Stimulated activated CD8-positive, alpha-beta memory T cell treated with anti-CD3 and anti-CD28 coated beads, Interleukin-7, amount 100 ng/mL, for 48 hours (primary cell): Measurements from ENCODE around the gene LLGL2.

Experiments used
- DNase-seq, 2 donors: peaks; one replicate each; pipeline ENCODE4 v3.0.0-alpha.2; 2020; ENCODE audit warnings: low read depth in 1 of 2; ENCODE audit errors: extremely low read depth in 1 of 2

LLGL2 gene

DNA sequence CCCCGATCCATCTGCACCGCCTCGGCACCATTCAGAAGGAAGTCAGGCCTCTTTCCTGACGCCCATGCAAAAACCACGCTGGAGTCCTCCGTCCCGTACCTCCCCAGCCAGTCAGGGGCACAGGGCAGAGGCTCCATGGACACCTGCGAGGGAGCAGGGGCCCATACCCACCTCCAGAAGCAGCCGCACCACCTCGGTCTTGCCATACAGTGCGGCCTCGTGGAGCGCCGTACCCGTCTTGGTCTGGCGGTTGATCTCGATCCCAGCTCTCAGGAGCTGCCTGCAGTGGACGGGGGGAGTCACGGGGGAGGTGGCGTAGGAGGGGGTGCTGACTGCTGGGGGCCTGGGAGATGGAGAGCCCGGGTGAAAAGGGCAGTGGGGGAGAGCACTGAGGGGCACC, 19.4 kb upstream of the LLGL2 start:
- DNase-seq: no peak

DNA sequence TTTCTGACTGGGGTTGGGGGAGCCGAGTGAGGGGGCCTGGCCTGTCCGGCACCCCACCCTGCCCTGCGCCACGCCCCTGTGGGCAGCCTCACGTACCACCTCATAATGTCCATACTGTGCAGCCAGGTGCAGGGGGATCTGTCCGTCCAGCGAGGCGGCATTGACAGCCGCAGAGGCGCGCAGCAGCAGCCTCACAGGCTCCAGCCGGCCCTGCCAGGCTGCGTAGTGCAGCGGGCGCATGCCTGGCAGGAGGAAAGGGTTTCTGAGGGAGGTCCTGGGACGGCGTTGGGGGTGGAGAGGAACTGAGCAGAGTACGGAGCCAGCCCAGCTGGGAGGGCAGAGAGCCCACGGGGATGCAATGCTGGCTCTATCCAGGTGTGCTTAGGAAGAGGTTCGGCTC, 18.6 kb upstream of the LLGL2 start:
- no peak for DNase-seq

DNA sequence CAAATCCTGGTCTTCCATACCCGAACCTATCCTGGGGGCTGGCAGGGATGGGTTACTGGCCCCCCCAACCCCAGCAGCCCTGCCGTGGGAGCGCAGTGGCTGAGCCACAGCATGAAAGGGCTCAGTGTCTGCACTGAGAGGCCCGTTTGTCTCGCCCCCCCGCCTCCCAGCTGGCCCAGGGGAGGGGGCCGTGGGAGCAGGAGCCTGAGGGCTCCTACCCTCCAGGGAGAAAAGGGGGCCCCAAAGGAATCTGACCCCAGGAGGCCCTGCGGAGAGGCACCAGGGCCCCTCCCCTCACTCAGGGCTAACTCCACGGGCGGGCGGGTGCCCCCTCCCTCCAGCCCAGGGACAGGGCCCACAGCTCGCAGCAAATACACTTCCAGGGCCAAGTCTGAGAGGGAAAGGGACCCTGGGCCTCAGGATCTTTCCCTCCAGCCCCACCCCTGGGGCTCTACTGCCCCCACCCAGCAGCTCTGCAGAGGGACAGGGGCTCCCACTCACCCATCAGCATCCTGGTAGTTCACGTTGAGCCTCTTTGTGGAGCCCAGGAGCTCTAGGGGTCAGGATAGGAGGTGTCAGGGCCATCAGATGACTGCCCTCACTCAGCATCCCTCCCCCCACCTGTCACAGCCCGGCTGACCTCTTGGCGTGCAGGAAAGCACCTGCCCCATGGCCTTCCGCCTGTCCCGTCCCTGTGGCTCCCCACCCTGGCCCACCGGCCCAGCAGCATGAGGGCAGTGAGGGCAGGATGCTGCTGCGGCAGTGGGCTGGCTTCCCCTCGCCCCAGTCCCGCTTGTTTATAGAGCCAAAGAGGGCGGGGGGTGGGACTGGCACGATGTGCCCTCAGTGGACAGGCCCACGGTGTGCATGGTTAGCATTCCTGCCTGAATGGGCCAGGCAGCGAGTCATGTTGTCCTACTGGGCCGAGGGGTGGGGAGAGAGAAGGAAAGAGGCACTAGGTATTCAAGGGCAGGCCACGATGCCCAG, 17.5 kb upstream of the LLGL2 start:
- DNase-seq: no peak

DNA sequence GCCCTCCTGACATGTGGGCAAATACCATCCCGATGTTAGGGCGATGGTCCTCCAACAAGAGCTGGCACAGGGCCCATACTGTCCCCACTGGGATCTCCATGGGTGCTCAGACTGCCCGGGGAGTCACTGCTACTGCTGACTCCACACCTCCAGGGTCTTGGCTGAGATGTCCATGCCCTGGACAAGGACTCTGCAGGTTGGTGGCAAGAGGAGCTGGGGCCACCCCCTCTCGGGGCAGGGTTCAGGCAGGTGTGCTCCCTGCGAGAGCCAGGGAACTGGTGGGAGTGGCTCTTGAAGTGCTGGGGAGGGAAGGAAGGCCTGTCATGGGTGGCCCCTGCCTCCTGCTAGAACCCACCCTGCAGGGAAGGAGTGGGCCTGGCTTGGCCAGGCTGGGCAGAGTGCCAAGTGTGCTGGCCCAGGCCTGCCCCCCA, 16.6 kb upstream of the LLGL2 start:
- no peak for DNase-seq

DNA sequence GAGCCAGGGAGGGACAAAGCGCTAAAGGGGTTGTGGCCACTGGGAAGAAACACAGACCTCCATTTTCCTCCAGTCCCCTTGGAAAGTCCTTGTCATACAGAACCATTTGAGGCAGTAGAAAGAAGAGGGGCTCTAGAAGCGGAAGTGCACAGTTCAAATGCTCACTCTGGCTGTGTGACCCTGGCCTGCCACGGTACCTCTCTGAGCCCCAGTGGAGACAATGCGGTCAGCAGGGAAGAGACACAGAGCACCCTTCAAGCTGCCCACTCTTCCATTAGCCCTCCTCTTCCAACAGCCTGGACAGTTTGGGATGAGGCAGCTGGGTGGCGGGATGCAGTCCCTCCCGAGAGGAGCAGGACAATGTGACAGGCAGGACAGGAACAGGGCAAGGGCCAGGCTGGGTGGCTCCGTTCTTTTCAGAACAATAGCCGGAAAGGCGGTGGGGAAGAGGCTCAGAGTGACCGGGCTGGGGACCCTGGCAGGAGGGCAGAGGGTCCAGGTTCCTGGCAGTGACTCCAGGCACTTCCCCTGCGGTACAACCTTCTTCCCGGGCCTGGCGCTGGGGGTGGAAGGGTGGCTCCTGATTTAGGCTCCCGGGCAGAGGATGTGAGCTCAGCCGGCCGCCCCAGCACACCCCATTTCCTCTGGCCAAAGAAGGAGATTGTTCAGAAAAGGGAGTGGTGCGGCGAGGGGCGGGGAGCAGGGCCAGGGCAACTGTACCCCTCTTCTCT, 15.8 kb upstream of the LLGL2 start:
- DNase-seq: no peak

DNA sequence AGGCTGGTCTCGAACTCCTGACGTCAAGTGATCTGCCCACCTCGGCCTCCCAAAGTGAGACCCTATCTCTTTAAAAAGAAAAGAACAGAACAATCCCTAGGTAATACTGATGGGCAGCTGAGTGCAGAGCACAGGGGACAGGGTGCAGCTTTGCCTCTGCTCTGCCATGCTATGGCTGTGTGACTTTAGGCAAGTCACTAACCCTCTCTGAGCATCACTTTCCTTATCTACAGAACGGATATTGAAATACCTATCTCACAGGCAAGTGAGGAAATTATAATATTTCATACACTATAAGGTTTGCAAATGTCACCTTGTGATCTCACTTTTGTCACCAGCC, 14.3 kb upstream of the LLGL2 start:
- DNase-seq: no peak

DNA sequence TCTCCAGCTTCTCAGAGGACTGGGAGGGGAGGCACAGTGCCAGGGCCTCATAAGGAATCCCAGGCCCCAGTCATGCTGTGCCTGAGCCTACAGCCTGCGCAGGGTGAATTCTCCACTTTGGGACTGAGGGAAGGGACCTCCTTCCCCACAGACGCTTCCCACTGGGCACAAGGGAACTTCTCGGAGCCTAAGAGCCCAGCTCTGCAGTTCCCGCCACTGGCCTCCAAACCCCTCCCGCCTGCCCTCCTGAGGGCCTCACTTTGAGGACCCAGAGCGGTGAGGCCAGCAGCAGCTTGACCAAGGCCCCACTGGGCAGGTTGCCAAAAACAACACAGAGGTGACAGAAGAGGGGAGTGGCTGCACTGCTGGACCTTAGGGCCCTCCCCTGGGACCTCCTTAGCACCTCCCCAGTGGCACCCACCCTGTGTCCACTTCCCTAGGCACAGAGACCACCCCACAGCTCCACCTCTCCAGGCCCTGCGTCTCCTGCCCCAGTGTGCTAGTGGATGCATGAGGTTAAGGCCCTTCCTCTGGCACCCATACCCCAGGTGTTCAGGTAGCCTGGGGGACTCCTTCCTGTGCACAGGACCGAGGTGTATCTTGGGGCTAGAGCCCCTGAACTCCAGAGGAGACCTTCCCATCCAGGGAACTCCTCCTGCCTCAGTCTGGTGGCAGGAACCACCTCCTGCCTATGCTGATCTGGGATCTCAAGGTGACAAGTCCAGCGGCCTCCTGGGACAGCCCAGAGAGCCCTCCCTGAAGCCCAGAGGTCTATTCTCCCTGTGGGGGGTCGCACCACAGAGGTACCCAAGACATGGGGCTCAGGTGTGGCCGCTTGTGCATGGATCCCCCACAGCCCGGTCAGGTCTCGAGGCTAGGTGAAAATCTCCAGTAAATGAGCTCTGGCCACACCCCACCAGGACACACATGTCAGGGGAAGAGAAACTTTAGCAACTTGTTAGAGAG, 13.6 kb upstream of the LLGL2 start:
- no peak for DNase-seq

DNA sequence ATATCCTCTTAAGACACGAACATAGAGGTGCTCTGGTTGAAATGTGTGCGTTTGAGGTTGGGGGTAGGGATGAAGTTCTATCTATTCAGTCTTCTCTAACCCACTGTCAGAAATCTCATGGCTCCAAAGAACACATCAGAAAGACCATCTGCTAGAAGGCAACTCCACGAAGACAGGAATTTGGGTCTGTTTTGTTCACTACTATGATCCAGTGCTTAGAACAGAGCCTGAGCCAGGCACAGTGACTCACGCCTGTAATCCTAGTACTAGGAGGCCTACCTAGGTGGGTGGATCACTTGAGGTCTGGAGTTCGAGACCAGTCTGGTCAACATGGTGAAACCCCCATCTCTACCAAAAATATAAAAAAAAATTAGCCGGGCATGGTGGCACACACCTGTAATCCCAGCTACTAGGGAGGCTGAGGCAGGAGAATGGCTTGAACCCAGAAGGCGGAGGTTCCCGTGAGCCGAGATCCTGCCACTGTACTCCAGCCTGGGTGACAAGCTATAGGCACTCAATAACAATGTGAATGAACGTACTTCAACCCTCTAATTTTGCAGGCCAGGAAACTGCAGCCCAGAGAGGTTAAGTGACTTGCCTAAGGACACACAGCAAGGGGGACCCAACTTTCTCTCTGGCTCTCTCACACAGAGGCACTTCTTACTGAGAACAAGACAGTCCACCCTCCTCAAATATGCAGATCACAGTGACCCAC, 12.4 kb upstream of the LLGL2 start:
- no peak for DNase-seq

DNA sequence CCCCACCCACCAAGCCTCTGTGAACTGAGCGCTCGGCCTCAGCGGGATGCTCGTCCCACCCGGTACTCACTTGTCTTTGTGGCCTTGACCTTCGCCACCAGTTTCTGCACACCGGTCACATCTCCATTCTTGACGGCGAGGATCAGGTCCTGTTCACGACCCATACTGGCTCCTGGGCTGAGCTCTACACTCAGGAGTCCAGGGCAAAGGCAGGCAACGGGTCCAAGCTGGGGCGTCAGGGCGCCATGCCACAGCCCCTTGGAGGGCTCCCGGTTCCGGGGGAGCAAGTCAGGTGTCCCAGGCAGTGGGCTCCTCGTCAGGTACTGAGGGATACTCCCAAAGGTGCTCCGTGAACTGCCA, 11.9 kb upstream of the LLGL2 start:
- DNase-seq: no peak

DNA sequence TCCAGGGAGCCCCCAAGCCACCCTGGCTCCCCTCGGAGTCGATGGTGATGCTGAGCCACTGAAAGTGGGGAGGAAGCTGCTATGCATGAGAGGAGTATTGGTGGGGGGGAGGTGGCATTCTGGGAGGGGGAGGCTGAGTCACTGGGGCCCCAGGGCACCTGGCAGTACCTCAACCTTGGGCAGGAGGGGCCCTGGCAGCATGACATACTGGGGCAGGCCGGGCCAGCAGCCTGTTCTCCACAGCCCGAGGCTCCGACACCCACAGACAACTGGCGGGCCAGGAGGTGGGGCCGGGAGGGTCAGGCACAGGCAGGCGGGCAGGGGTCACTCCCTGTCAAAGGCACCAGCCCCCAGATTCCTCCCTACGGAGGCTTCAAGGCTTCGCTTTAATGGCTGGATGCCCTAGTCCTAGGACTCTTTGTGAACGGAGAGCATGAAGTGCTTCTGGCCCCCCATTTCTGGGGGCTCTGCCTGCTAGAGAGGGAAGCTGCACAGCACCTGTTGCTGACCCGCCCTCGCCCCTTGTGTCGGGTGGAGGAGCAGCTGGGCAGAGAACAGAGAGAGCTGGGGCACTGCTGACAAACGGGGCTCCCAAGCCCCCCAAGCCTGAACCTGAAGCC, 11.1 kb upstream of the LLGL2 start:
- no peak for DNase-seq

DNA sequence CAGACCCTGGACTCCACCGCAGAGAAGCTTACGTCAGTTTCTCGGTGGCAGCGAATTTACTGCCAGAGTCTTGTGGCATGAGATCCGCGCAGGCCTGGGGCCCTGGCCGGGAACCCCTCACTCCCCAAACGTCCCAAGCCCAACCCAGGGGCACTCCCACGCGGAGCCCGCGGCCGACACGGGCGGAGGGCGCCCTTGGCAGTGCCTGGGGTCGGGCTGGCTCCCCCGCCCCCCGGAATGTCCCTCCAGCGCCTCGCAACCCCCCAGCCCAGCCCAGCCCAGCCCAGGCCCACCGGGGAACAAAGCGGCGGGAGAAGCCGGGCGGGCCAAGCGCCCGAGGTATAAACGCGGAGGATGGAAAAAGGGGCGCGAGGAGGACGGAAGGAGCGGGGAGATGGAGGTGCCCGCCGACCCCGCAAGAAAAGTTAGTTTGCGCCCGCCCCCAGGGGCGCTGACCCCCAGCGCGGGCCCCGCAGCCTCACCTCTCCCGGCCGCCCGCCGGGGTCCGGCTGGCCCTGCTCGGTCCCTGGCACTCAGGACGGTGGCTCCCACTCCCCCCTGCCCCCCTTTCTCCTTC, 10.5 kb upstream of the LLGL2 start:
- no peak for DNase-seq

DNA sequence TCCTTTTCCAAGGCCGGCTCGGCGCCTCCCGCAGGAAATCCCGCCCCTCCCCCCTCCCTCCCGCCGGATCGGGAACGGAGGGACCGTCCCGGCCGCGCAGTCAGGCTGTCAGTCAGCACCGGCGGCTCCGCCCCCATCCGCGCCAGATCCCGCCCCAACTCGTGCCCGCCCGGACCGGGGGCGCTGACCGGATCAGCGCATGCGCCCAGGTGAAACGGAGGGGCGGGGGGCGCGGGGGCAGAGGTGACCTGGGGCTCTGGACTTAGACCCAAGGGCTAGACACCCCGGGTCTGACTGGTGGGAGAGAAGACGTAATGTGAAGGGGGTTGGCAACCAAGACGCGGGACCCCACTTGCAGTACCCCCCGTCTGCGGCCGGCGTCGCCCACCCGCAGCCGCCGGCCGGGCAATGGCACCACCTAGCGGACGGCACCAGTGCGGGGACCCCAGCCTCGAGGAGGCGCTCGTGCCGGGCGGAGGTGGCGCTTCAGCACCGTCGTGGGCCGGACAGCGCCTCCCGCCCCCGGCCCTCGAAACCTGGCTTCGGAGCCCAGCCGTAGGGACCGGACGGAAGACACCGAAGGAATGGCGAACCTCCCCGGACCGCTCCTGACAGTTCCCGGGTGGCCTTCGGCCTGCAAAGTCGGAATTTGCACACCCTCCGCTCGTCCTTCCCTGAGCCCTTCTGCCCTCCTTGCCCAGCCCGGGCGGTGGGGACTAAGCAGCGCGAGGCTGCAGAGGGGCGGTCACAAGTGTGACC, 9.8 kb upstream of the LLGL2 start, which contains the start of gene CASKIN2:
CASKIN2 (minus strand) TSS at position 42 of the 759 bp plus-strand sequence. CDS start 1,733 bp downstream, outside the sequence.
- DNase-seq: peak; percentile 74 to 79

DNA sequence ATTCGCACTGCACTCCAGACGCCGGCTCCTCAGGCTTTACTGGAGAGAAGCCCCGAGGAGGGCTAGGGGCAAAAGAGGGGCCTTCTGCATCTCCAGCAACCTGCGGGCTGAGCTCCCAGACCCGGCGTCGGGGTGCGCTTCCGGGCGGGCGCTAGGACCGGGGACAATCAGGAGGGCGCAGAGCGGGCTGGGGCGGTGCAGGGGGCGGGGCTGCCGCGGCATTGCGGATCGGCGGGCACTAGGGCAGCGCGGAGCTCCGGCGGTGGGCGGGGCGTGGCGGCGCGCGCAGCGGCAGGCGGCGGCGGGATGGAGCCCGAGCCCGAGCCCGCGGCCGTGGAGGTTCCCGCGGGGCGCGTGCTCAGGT, 9.3 kb upstream of the LLGL2 start, which contains the start of gene TSEN54:
TSEN54 (plus strand) TSS at position 274 of the 364 bp plus-strand sequence; CDS start at position 307, 33 bp downstream.
- DNase-seq: peak; percentile 94 to 95

DNA sequence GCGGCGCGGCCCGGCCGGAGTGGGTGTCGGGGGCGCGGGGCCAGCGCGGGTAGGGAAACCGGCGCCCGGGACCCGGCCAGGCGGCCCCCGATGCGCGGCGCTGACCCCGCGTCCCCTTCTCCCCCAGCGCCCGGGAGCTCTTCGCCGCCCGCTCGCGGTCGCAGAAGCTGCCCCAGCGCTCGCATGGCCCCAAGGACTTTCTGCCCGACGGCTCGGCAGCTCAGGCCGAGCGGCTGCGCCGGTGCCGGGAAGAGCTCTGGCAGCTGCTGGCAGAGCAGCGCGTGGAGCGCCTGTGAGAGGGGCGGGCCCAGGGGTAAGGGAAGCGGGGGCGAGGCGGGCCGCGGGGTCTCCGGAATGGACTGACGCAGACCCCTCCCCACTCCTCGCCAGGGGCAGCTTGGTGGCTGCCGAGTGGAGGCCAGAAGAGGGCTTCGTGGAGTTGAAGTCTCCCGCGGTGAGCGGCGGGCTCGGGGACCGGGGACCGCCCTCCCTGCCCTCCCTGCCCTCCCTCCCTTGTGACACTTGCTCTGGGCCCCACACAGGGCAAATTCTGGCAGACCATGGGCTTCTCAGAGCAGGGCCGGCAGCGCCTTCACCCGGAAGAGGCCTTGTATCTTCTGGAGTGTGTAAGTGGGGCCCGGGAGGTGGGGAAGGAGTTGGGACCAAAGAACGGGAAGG, 8.7 kb upstream of the LLGL2 start:
- DNase-seq: no peak

DNA sequence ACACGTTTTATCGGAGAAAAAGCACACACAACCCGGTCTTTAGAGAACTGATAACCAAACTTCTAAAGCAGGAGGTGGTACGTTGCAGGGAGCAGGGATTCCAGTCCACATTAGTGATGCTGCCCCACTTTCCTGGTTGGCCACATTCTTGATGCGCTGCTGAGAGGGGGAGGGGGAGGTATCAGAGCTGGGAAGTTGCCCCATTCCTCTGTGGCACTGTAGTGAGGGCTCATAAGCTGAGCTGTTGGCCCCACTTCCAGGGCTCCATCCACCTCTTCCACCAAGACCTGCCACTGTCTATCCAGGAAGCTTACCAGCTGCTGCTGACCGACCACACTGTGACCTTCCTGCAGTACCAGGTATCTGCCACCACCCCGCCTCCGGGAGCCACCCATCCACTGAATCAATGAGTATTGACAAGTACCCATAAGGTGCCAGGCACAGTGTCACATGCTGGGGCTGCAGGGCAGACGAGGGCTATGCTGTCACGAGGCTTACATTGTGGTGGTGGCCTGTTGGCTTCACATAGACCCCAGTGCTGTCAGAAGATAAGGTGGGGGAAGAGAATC, 8.1 kb upstream of the LLGL2 start:
- DNase-seq: peak in 1 of 2 donors; percentile 32

DNA sequence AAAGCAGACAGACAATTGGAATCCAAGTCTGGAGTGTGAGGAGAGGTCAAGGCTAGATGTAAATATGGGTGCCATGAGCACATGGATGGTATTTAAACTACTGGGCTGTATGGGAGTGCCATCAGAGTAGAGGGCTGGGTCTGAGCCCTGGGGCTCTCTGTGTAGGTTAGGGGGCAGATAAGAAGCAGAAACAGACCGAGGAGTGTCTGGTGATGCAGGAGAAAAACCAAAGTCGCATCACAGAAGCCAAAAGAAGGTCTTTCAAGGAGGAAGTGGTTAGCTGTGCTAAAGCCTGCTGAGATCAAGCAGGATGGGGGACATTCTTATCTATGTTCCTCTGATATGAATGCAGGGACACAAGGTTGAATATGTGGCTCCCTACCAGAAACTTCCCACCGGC, 7.3 kb upstream of the LLGL2 start:
- no peak for DNase-seq

DNA sequence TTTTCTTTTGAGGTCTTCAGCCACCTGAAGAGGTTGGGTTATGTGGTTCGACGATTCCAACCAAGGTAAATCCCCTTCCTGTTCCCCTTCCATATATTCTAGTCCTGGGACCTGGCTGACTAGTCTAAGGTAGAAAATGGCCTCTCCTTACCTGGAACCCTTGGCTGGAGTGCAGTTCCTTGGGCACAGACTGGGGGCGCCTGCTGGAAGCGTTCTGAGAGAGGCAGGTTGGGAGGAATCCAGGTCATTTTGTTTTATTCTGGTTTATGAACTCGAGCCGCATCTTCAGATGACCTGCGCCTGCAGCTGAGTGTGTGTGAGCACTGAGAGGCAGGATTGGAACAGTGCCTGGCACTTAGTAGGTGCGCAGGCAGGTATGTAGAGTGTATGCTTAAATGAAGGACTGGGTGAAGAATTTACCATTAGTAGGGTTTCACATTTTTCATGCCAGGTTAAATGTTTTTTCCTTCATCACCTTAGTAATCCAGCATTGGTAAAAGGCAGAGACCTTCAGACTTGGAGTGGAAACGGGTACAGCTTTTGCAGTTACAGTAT, 6.4 kb upstream of the LLGL2 start:
- DNase-seq: no peak
